ENCODE data around the gene VPS13D.

DNA sequence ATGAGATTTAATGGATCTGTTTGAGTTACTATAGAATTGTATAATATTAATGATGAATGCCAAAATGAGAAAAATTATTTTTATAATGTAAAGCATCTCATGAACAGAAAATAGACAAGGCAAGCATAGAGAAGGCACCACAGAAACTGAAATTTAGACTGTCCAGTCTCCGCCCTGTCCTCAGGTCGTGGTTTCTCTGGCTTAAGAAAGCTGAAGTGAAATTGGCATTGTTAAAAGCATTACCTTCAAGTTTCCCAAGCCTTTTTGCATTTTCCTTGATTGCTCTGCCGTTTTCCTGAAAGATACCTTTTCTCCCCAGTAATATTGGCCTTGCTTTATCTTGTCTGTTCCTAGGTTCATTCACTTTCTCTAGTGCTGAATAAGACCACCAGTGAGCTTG lies 58.0 kb downstream of the VPS13D start:
- TF ChIP-seq, protein P1, sequence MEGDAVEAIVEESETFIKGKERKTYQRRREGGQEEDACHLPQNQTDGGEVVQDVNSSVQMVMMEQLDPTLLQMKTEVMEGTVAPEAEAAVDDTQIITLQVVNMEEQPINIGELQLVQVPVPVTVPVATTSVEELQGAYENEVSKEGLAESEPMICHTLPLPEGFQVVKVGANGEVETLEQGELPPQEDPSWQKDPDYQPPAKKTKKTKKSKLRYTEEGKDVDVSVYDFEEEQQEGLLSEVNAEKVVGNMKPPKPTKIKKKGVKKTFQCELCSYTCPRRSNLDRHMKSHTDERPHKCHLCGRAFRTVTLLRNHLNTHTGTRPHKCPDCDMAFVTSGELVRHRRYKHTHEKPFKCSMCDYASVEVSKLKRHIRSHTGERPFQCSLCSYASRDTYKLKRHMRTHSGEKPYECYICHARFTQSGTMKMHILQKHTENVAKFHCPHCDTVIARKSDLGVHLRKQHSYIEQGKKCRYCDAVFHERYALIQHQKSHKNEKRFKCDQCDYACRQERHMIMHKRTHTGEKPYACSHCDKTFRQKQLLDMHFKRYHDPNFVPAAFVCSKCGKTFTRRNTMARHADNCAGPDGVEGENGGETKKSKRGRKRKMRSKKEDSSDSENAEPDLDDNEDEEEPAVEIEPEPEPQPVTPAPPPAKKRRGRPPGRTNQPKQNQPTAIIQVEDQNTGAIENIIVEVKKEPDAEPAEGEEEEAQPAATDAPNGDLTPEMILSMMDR (IDR thresholded peaks at IDR 0.05) = no peak
- TF ChIP-seq, protein P2, sequence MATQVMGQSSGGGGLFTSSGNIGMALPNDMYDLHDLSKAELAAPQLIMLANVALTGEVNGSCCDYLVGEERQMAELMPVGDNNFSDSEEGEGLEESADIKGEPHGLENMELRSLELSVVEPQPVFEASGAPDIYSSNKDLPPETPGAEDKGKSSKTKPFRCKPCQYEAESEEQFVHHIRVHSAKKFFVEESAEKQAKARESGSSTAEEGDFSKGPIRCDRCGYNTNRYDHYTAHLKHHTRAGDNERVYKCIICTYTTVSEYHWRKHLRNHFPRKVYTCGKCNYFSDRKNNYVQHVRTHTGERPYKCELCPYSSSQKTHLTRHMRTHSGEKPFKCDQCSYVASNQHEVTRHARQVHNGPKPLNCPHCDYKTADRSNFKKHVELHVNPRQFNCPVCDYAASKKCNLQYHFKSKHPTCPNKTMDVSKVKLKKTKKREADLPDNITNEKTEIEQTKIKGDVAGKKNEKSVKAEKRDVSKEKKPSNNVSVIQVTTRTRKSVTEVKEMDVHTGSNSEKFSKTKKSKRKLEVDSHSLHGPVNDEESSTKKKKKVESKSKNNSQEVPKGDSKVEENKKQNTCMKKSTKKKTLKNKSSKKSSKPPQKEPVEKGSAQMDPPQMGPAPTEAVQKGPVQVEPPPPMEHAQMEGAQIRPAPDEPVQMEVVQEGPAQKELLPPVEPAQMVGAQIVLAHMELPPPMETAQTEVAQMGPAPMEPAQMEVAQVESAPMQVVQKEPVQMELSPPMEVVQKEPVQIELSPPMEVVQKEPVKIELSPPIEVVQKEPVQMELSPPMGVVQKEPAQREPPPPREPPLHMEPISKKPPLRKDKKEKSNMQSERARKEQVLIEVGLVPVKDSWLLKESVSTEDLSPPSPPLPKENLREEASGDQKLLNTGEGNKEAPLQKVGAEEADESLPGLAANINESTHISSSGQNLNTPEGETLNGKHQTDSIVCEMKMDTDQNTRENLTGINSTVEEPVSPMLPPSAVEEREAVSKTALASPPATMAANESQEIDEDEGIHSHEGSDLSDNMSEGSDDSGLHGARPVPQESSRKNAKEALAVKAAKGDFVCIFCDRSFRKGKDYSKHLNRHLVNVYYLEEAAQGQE (IDR thresholded peaks at IDR 0.05; ENCODE audit: low read depth, low read length) = no peak
- TF ChIP-seq MXI1 (IDR thresholded peaks at IDR 0.05; ENCODE audit: low read depth, low read length) (no peak), TAF1 (IDR thresholded peaks at IDR 0.05; ENCODE audit: borderline replicate concordance, low read depth, low read length) (no peak), GABPA (IDR thresholded peaks at IDR 0.05; ENCODE audit: low read depth) (no peak), GATA2 (CRISPR knock-in tag; IDR thresholded peaks at IDR 0.05) (no peak), YY1 (IDR thresholded peaks at IDR 0.05; ENCODE audit: low read depth) (no peak), EP300 (IDR thresholded peaks at IDR 0.05; ENCODE audit: borderline replicate concordance in 1 of 2, low read depth in 1 of 2, low read length in 1 of 2) (no peak), FOXM1 (IDR thresholded peaks at IDR 0.05; ENCODE audit: low read depth) (no peak)
- TF ChIP-seq, protein P3, sequence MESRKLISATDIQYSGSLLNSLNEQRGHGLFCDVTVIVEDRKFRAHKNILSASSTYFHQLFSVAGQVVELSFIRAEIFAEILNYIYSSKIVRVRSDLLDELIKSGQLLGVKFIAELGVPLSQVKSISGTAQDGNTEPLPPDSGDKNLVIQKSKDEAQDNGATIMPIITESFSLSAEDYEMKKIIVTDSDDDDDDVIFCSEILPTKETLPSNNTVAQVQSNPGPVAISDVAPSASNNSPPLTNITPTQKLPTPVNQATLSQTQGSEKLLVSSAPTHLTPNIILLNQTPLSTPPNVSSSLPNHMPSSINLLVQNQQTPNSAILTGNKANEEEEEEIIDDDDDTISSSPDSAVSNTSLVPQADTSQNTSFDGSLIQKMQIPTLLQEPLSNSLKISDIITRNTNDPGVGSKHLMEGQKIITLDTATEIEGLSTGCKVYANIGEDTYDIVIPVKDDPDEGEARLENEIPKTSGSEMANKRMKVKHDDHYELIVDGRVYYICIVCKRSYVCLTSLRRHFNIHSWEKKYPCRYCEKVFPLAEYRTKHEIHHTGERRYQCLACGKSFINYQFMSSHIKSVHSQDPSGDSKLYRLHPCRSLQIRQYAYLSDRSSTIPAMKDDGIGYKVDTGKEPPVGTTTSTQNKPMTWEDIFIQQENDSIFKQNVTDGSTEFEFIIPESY (IDR thresholded peaks at IDR 0.05; ENCODE audit: borderline replicate concordance, low read depth) = no peak

Data from SK-N-SH (cell line).